HG03442 (cell line): ENCODE data around the gene GBF1.
"Not testable (repeated sequence)": the region's sequence is repeated elsewhere in the genome, so short reads cannot be mapped to it uniquely, and the experiment has no call there.

Experiments used
- ATAC-seq: cut with Tn5 transposase; IDR thresholded peaks from one replicate; pipeline ENCODE4 v1.9.1; 2021; ENCODE audit warnings: mild to moderate bottlenecking, moderate library complexity; ENCODE audit not compliant: unreplicated experiment

Gene GBF1

GRCh38 chr10:102268375-102268888, 23.1 kb downstream of the GBF1 start:
- ATAC-seq, result no peak

- no peak for ATAC-seq
Observed at GRCh38 chr10:102269017-102269416, 23.7 kb downstream of the GBF1 start.

- no peak for ATAC-seq
Observed at GRCh38 chr10:102274062-102274461, 28.7 kb downstream of the GBF1 start.

- ATAC-seq, result no peak
Observed at GRCh38 chr10:102275343-102275742, 30.0 kb downstream of the GBF1 start.

- no peak for ATAC-seq
Observed at GRCh38 chr10:102279104-102279503, 33.8 kb downstream of the GBF1 start.

GRCh38 chr10:102280397-102281101, 35.2 kb downstream of the GBF1 start:
- ATAC-seq, result no peak

GRCh38 chr10:102281102-102281487, 35.8 kb downstream of the GBF1 start:
- ATAC-seq, result no peak

GRCh38 chr10:102283488-102283887, 38.2 kb downstream of the GBF1 start:
- ATAC-seq, result no peak

- ATAC-seq, result no peak
Observed at GRCh38 chr10:102283890-102284289, 38.6 kb downstream of the GBF1 start.

- ATAC-seq, result no peak
Observed at GRCh38 chr10:102284531-102284930, 39.2 kb downstream of the GBF1 start.

GRCh38 chr10:102285133-102285532, 39.8 kb downstream of the GBF1 start:
- no peak for ATAC-seq

- ATAC-seq, result no peak
Observed at GRCh38 chr10:102286216-102286615, 40.9 kb downstream of the GBF1 start.

- no peak for ATAC-seq
Observed at GRCh38 chr10:102287538-102287937, 42.2 kb downstream of the GBF1 start.

- ATAC-seq, result no peak
Observed at GRCh38 chr10:102287991-102288390, 42.7 kb downstream of the GBF1 start.

- ATAC-seq, result no peak
Observed at GRCh38 chr10:102289356-102289755, 44.0 kb downstream of the GBF1 start.

- no peak for ATAC-seq
Observed at GRCh38 chr10:102289840-102290239, 44.5 kb downstream of the GBF1 start.

GRCh38 chr10:102291221-102291905, 46.0 kb downstream of the GBF1 start:
- ATAC-seq, result no peak

- no peak for ATAC-seq
Observed at GRCh38 chr10:102297101-102297500, 51.8 kb downstream of the GBF1 start.

GRCh38 chr10:102298899-102299298, 53.6 kb downstream of the GBF1 start:
- no peak for ATAC-seq

- ATAC-seq, result no peak
Observed at GRCh38 chr10:102299873-102300272, 54.5 kb downstream of the GBF1 start.

- no peak for ATAC-seq
Observed at GRCh38 chr10:102300278-102300843, 55.0 kb downstream of the GBF1 start.

- not testable (repeated sequence) for ATAC-seq
Observed at GRCh38 chr10:102300912-102301311, 55.6 kb downstream of the GBF1 start.
